GM23248 (cell line): Measurements from ENCODE around the gene CABP2.

Experiments used
- EZH2 ChIP-seq: fragments of 200-600 bp; sonication (generic); IDR thresholded peaks from 2 replicates; pipeline ENCODE4 v1.6.1; 2018; ENCODE audit warnings: antibody characterized with exemption, mild to moderate bottlenecking; ENCODE audit not compliant: insufficient read depth, poor library complexity, severe bottlenecking
- EZH2phosphoT487 ChIP-seq: fragments of 200-600 bp; sonication (generic); IDR thresholded peaks from 2 replicates; pipeline ENCODE4 v1.6.1; 2018; ENCODE audit warnings: antibody characterized with exemption, moderate library complexity, mild to moderate bottlenecking, low read depth; ENCODE audit not compliant: insufficient read depth

DNA sequence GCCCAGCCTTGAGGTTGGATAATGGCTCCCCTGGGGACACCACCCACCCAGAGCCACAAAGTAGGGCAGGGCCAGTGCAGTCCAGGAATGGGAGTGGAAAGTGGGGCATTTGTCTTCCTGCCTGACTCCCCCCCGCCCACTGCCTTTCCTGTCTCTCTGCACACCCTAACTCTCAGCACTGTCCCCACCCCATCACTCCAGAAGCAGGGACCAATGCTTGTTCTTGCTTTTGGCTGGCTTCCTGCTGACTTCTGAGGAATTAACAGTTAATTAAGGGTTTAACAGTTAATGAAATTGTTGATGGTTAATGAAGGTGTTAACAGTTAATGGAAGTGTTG is 22.8 kb downstream of the CABP2 start:
- TF ChIP-seq EZH2 (no peak), EZH2phosphoT487 (no peak)
